ENCODE results near the gene CCSAP. TPM values are rescaled to one million over a fixed set of nuclear protein-coding genes. Genes with fewer than 3 reads are reported as not detected.
"Not testable (repeated sequence)": the region's sequence is repeated elsewhere in the genome, so short reads cannot be mapped to it uniquely, and the experiment has no call there.

The CCSAP gene
- total RNA-seq, 2 experiments from 2014 or later, result 9.8 TPM

DNA sequence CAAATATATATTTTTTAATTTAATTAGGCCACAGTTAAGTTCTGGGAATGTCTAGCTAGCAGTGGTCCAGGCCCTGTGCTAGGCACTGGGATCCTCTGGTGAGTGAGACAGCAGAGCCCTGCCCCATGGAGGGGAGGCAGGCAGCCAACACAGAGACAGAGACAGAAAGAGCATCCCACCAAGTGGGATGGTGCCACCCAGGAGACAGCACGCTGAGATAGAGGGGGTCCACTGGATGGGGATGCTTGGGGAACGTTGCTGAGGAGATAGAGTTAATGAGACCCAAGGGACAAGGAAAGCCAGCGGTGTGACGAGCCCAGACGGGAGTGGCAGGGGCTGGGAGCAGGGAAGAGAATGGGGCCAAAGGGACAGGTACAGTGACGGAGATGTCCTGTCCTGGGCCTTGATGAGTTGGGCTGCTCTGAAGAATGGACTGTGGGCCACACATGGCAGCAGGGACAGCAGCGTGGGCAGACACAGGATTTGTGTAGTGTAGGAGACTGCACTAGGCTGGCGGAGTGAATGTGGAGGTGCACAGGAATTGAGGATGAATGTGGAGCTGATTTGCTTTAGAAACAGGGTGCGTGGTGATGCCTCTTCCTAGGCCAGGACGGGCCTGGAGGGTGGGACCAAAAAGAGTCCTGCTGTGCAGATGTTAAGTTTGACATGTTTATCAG lies 49.2 kb downstream of the CCSAP start:
- no peak for DNase-seq
- intact Hi-C loops (cut with micrococcal nuclease), result loop anchor here (1.0 kb wide), 1 partner anchor 43 kb away; no protein-coding TSS in a partner anchor
- ChIA-PET CTCF (no interaction called here), POLR2A (no interaction called here)
- Mint-ChIP-seq H3K36me3 (peaks cover 18% of the 10 kb centered on the region), H3K27ac (no peak overlapping the region), H3K4me3 (no peak overlapping the region), H3K4me1 (ENCODE audit: low read depth) (no peaks in the 10 kb centered on the region), H3K27me3 (no peaks in the 10 kb centered on the region), H3K9me3 (no peaks in the 10 kb centered on the region)

DNA sequence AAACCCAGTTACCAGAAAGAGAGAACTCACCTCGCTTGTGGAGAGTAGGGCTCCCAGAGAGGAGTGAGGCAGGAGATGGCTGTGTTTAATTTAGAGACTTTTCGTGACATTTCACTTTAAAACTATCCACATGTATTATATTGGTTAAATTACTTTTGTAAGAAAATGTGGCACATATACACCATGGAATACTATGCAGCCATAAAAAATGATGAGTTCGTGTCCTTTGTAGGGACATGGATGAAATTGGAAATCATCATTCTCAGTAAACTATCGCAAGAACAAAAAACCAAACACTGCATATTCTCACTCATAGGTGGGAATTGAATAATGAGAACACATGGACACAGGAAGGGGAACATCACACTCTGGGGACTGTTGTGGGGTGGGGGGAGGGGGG lies 51.2 kb downstream of the CCSAP start:
- DNase-seq; H3K27ac Mint-ChIP-seq; intact Hi-C loops (cut with micrococcal nuclease); H3K9me3 Mint-ChIP-seq; H3K4me3 Mint-ChIP-seq; POLR2A ChIA-PET; H3K27me3 Mint-ChIP-seq: not testable (repeated sequence)
- CTCF ChIA-PET, result interaction anchor here (1.8 kb wide), 1 partner anchor 33 kb away, joined by 5 read pairs; no protein-coding TSS in a partner anchor
- Mint-ChIP-seq H3K4me1 (ENCODE audit: low read depth) (peaks cover 14% of the 10 kb centered on the region), H3K36me3 (peaks cover 22% of the 10 kb centered on the region)

DNA sequence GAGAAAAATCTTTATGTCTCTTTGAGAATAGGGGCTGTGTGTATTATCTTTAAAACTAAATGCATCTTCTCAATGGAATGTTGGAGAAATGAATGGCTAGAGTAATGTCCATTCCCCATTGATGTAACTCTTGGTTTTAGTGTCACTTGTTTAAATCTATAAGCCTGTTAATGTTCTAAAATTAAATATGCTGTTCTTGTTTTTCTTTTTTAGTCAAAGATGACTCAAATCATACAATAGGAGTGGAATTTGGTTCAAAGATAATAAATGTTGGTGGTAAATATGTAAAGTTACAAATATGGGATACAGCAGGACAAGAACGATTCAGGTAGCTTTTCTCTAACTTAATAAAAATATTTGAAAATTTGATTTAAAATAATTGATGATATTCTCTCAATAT lies 54.3 kb downstream of the CCSAP start:
- H3K36me3 Mint-ChIP-seq, result peaks cover 24% of the 10 kb centered on the region
- H3K4me3 Mint-ChIP-seq, result no peak overlapping the region
- no peak overlapping the region for H3K27ac Mint-ChIP-seq
- CTCF ChIA-PET, result no interaction called here
- DNase-seq, result no peak
- intact Hi-C loops (cut with micrococcal nuclease), result no loop called here
- H3K27me3 Mint-ChIP-seq, result no peaks in the 10 kb centered on the region
- POLR2A ChIA-PET, result no interaction called here
- H3K9me3 Mint-ChIP-seq, result no peaks in the 10 kb centered on the region
- peaks cover 32% of the 10 kb centered on the region for H3K4me1 Mint-ChIP-seq (ENCODE audit: low read depth)

DNA sequence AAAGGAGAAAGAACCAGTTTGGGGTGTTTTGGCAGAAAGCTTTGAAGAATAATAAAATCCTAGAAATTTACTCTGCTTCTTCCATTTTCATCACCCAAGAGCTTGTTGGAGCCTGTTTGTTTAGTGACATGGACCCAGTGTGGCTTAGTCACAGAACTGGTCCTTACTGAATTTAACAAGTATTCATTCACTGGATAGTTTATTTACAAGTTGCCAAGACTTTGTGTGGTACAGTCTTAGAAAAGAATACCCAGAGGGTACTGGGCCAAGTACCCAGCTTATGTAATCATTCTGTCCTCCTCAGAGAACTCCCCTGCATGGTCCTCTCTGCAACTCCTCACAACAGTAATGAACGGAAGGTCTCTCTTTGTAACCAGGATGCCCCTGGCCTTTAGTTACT lies 55.6 kb downstream of the CCSAP start:
- no peak overlapping the region for H3K4me3 Mint-ChIP-seq
- POLR2A ChIA-PET, result no interaction called here
- H3K36me3 Mint-ChIP-seq, result peaks cover 28% of the 10 kb centered on the region
- no peak overlapping the region for H3K27ac Mint-ChIP-seq
- CTCF ChIA-PET, result no interaction called here
- intact Hi-C loops (cut with micrococcal nuclease), result no loop called here
- H3K4me1 Mint-ChIP-seq (ENCODE audit: low read depth), result peaks cover 38% of the 10 kb centered on the region
- DNase-seq, result no peak
- H3K27me3 Mint-ChIP-seq, result no peaks in the 10 kb centered on the region
- no peaks in the 10 kb centered on the region for H3K9me3 Mint-ChIP-seq

DNA sequence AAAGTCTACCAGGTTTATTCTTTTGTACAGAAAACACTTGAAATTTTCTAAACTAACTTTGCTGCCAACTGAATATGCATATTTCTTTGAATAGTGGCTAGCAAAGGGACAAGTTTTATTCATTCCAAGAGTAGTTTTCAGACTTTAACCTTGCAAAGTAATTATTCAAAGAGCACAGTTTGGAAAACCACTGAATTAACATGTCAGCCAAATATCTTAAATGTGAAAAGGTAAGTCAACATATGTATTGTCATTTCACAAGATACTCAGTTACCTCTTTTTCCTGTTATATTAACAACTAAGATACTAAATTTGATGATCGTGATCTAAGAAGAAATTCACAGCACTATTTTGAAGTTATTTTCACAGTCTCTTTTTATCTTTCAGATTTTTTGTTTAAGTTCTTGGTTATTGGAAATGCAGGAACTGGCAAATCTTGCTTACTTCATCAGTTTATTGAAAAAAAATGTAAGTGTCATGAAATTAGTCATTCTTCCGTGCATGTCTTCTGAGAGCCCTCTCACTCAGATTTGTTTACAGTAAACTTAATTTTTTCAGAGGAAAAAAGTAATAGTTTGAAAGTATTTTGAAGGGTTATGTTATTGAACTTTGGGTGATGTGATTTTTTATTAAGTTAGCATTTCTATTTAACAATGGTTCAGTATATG lies 56.6 kb downstream of the CCSAP start:
- CTCF ChIA-PET, result no interaction called here
- H3K27ac Mint-ChIP-seq, result no peak overlapping the region
- H3K27me3 Mint-ChIP-seq, result no peaks in the 10 kb centered on the region
- no peak for DNase-seq
- H3K9me3 Mint-ChIP-seq, result no peaks in the 10 kb centered on the region
- intact Hi-C loops (cut with micrococcal nuclease), result loop anchor here (1.0 kb wide), 1 partner anchor 155 kb away; no protein-coding TSS in a partner anchor
- POLR2A ChIA-PET, result no interaction called here
- H3K4me1 Mint-ChIP-seq (ENCODE audit: low read depth), result peaks cover 45% of the 10 kb centered on the region
- peaks cover 25% of the 10 kb centered on the region for H3K36me3 Mint-ChIP-seq
- H3K4me3 Mint-ChIP-seq, result no peak overlapping the region

GRCh38 chr1:229285440-229285839 lies 57.4 kb downstream of the CCSAP start:
- DNase-seq, result no peak
- no peaks in the 10 kb centered on the region for H3K27me3 Mint-ChIP-seq
- H3K4me1 Mint-ChIP-seq (ENCODE audit: low read depth), result peaks cover 52% of the 10 kb centered on the region
- H3K9me3 Mint-ChIP-seq, result no peaks in the 10 kb centered on the region
- ChIA-PET POLR2A (interaction anchor here (0.6 kb wide), 1 partner anchor 31 kb away, joined by 4 read pairs; no protein-coding TSS in a partner anchor), CTCF (no interaction called here)
- no peak overlapping the region for H3K4me3 Mint-ChIP-seq
- no peak overlapping the region for H3K27ac Mint-ChIP-seq
- intact Hi-C loops (cut with micrococcal nuclease), result no loop called here
- peaks cover 17% of the 10 kb centered on the region for H3K36me3 Mint-ChIP-seq

DNA sequence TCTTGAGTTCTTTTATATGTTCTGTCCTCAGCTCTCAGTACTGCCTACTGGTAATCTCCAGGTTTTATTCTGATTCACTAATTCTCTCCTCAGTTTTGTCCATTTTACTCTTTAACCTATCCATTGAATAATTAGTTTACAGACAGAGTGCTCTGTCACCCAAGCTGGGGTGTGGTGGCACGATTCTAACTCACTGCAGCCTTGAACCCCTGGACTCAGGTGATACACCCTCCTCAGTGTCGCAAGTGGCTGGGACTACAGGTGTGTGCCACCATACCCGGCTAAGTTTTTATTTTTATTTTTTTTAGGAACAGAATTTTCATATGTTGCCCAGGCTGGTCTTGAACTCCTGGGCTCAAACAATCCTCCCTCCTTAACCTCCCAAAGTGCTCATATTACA lies 58.0 kb downstream of the CCSAP start:
- no peak for DNase-seq
- CTCF ChIA-PET, result no interaction called here
- Mint-ChIP-seq H3K27me3 (no peaks in the 10 kb centered on the region), H3K9me3 (no peaks in the 10 kb centered on the region), H3K27ac (no peak overlapping the region), H3K4me1 (ENCODE audit: low read depth) (peaks cover 58% of the 10 kb centered on the region), H3K36me3 (peaks cover 13% of the 10 kb centered on the region), H3K4me3 (no peak overlapping the region)
- intact Hi-C loops (cut with micrococcal nuclease), result loop anchor here (5.0 kb wide), 1 partner anchor 222 kb away; the partner anchor contains the start of gene NUP133
- POLR2A ChIA-PET, result interaction anchor here (0.6 kb wide), 1 partner anchor 30 kb away, joined by 4 read pairs; no protein-coding TSS in a partner anchor

DNA sequence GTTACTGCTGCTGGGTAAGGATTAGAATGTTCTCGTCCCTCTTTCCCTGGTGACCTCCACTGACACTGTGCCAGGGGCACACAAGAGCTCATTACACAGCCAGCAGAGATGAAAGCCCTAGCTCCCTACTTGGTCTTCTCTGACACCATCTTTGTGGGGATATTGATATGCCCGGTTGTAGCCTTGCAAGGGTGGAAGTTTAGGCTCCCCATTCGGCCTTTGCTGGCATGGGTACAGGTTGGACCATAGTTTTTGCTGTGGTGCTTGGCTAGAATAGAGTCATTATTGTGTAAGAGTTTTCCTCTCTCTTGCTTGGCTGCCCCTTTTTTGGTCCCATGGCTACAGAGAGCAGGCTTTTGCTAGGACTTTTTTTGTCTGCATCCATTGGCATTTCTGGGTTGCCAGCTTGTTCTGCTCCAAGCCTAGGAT lies 59.6 kb downstream of the CCSAP start:
- ChIA-PET CTCF (no interaction called here), POLR2A (no interaction called here)
- intact Hi-C loops (cut with micrococcal nuclease), result loop anchor here (5.0 kb wide), 1 partner anchor 224 kb away; the partner anchor contains the start of gene NUP133
- Mint-ChIP-seq H3K9me3 (no peaks in the 10 kb centered on the region), H3K4me1 (ENCODE audit: low read depth) (peaks cover 55% of the 10 kb centered on the region), H3K27me3 (no peaks in the 10 kb centered on the region), H3K27ac (no peak overlapping the region), H3K4me3 (no peak overlapping the region), H3K36me3 (peaks cover 7% of the 10 kb centered on the region)
- DNase-seq, result no peak

- peaks cover 51% of the 10 kb centered on the region for H3K4me1 Mint-ChIP-seq (ENCODE audit: low read depth)
- H3K27me3 Mint-ChIP-seq, result no peaks in the 10 kb centered on the region
- H3K36me3 Mint-ChIP-seq, result peaks cover 6% of the 10 kb centered on the region
- intact Hi-C loops (cut with micrococcal nuclease), result loop anchor here (5.0 kb wide), 1 partner anchor 225 kb away; the partner anchor contains the start of gene NUP133
- no peak for DNase-seq
- POLR2A ChIA-PET, result no interaction called here
- CTCF ChIA-PET, result no interaction called here
- H3K9me3 Mint-ChIP-seq, result no peaks in the 10 kb centered on the region
- no peak overlapping the region for H3K4me3 Mint-ChIP-seq
- H3K27ac Mint-ChIP-seq, result no peak overlapping the region
Measured at GRCh38 chr1:229282295-229282823, 60.5 kb downstream of the CCSAP start.

- CTCF ChIA-PET, result interaction anchor here (0.6 to 1.1 kb wide), 3 partner anchors 23 to 200 kb away, joined by 3 to 5 read pairs (median 3); no protein-coding TSS in a partner anchor
- Mint-ChIP-seq H3K4me3 (no peak overlapping the region), H3K4me1 (ENCODE audit: low read depth) (peaks cover 42% of the 10 kb centered on the region), H3K9me3 (no peaks in the 10 kb centered on the region), H3K36me3 (peaks cover 6% of the 10 kb centered on the region), H3K27ac (peak overlapping the region; percentile 7), H3K27me3 (no peaks in the 10 kb centered on the region)
- no peak for DNase-seq
- POLR2A ChIA-PET, result interaction anchor here (0.6 to 1.1 kb wide), 2 partner anchors 34 to 160 kb away, joined by 3 to 4 read pairs; no protein-coding TSS in a partner anchor
- intact Hi-C loops (cut with micrococcal nuclease), result loop anchor here (1.0 to 5.0 kb wide), 4 partner anchors 9 to 226 kb away; partner anchors contain the start of gene NUP133
Measured at GRCh38 chr1:229281339-229281926, 61.4 kb downstream of the CCSAP start.

DNA sequence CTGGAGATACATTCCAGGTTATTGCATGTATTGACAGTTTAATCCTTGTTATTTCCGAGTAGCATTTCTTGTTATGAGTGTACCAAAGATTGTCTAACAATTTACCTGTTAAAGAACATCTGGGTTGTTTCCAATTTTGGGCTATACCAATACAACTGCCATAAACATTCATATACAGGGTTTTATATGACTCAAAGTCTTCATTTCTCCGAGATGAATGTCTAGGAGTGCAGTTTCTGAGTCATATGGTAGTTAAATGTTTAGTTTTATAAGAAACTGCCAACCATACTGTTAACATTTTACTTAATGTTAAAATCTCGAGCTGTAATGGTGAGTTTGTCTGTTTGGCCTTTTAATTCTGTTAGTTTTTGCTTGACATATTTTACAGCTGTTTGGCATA lies 61.9 kb downstream of the CCSAP start:
- no peaks in the 10 kb centered on the region for H3K27me3 Mint-ChIP-seq
- ChIA-PET POLR2A (interaction anchor here (1.1 kb wide), 1 partner anchor 161 kb away, joined by 4 read pairs; no protein-coding TSS in a partner anchor), CTCF (interaction anchor here (0.6 to 1.1 kb wide), 3 partner anchors 23 to 201 kb away, joined by 3 to 5 read pairs (median 3); no protein-coding TSS in a partner anchor)
- H3K36me3 Mint-ChIP-seq, result peaks cover 6% of the 10 kb centered on the region
- peak overlapping the region; percentile 7 for H3K27ac Mint-ChIP-seq
- no peaks in the 10 kb centered on the region for H3K9me3 Mint-ChIP-seq
- no peak overlapping the region for H3K4me3 Mint-ChIP-seq
- H3K4me1 Mint-ChIP-seq (ENCODE audit: low read depth), result peaks cover 37% of the 10 kb centered on the region
- intact Hi-C loops (cut with micrococcal nuclease), result loop anchor here (1.0 to 5.0 kb wide), 4 partner anchors 9 to 226 kb away; partner anchors contain the start of gene NUP133
- no peak for DNase-seq

Measured in activated CD4-positive, alpha-beta memory T cell treated with anti-CD3 and anti-CD28 coated beads for 36 hours (primary cell).